GM12865 (cell line): ENCODE measurements around the gene PFKFB2.
A peak's percentile ranks its signal among the peaks of the same experiment; 100 is the strongest.

Source experiments
- DNase-seq: peaks from one replicate; pipeline ENCODE4 v3.0.0; 2010; ENCODE audit warnings: low read depth
- H3K4me3 ChIP-seq: 2 replicates; pipeline ENCODE4 v1.5.1; 2011; ENCODE audit warnings: mild to moderate bottlenecking, low read depth, low read length, control low read depth
- TF ChIP-seq, protein P1 (sequence below): IDR thresholded peaks from 2 replicates; pipeline ENCODE4 v1.5.1; 2011; ENCODE audit warnings: low read length, control low read depth, low read depth, inconsistent platforms; ENCODE audit not compliant: insufficient read depth; ENCODE audit errors: missing control alignments

The PFKFB2 gene

GRCh38 chr1:207049514-207049913, 3.6 kb upstream of the PFKFB2 start:
- DNase-seq: no peak
- peak overlapping the region; percentile 98 for H3K4me3 ChIP-seq
- TF ChIP-seq, protein P1, sequence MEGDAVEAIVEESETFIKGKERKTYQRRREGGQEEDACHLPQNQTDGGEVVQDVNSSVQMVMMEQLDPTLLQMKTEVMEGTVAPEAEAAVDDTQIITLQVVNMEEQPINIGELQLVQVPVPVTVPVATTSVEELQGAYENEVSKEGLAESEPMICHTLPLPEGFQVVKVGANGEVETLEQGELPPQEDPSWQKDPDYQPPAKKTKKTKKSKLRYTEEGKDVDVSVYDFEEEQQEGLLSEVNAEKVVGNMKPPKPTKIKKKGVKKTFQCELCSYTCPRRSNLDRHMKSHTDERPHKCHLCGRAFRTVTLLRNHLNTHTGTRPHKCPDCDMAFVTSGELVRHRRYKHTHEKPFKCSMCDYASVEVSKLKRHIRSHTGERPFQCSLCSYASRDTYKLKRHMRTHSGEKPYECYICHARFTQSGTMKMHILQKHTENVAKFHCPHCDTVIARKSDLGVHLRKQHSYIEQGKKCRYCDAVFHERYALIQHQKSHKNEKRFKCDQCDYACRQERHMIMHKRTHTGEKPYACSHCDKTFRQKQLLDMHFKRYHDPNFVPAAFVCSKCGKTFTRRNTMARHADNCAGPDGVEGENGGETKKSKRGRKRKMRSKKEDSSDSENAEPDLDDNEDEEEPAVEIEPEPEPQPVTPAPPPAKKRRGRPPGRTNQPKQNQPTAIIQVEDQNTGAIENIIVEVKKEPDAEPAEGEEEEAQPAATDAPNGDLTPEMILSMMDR: no peak

- H3K4me3 ChIP-seq: peak overlapping the region; percentile 98
- DNase-seq: peak; percentile 76
- TF ChIP-seq, protein P1: peak; percentile 71
These were observed 3.1 kb upstream of the PFKFB2 start for GRCh38 chr1:207049974-207050391.

GRCh38 chr1:207050480-207051190, 2.4 kb upstream of the PFKFB2 start:
- TF ChIP-seq, protein P1: no peak
- peak overlapping the region; percentile 98 for H3K4me3 ChIP-seq
- peak; percentile 95 for DNase-seq

DNA sequence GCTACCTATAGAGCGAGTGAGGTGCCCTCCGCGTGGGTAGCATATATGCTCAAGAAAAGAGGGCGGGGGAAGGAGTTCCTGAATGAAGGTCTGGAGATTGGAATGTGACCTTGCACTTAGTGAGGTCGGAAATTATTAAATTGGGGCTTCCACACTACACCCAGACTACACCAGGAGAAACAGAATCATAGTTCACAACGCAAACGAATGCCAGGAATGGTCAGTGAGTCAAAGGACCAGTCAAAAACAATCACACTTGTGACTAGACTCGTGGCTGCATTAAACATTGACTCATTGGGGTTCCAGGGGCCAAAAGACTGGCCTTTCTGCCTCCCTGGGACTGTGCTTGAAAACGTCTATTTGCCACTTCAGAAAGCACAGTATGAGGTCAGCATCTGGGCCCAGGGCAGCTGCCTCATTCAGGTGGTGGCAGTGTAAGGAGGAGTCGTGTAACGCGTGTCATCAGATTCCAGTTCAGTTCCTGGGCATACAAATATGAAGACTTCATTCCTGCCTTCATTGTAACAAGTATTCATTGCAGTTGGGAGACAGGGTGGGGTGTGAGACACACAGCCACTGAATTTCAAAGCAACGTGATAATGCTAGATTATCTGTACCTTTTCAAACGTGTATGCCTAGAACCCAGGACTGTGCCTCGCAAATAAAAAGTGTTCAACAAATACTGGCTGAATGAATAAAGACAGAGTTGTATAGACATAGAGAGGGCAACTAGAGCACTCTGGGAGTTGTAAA, 1.7 kb upstream of the PFKFB2 start, which contains the start of gene YOD1:
TSS of gene YOD1 (minus strand) at position 18 of the 753 bp plus-strand sequence. CDS start 178 bp downstream, outside the sequence.
- DNase-seq: no peak
- TF ChIP-seq, protein P1: no peak
- peak within 1 kb of the TSS; percentile 98 for H3K4me3 ChIP-seq

GRCh38 chr1:207054491-207054890, 1.4 kb downstream of the PFKFB2 start:
- TF ChIP-seq, protein P1: no peak
- peak; percentile 36 for DNase-seq
- H3K4me3 ChIP-seq: no peak overlapping the region

DNA sequence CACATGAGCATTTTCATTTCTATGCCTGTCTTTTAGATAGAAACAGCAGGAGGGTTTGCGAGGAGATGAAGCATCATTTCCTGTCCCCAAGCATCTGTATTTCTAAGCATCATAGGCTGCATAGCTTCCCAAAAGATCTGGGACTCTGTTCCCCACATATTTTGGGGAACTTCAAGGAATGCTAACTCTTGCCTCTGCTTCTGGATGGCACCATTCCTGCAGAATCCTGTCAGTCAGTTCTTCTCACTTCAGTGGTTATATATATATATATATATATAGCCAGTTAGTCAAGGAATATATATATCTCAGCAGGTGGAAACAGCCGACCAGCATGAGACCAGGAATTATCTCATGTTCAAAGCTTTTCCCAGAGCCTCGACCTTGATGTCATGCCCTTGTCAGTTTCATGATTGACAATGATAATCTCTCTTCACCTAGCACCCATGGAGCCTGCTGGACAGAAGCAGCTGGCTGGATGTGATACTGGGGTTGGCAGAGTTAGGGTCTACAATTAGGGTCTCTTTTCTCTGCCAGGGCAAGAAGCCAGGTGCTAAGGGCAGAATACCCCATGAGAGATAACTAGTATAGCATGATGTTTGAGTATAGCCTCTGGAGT, 2.4 kb downstream of the PFKFB2 start:
- no peak overlapping the region for H3K4me3 ChIP-seq
- TF ChIP-seq, protein P1: no peak
- DNase-seq: no peak
